ENCODE results near the gene DGKA. TPM values are rescaled to one million over a fixed set of nuclear protein-coding genes. Genes with fewer than 3 reads are reported as not detected.
"Not testable (repeated sequence)": the region's sequence is repeated elsewhere in the genome, so short reads cannot be mapped to it uniquely, and the experiment has no call there.

DGKA gene
- total RNA-seq, 4 donors from 2014 or later: 24.0 to 183 (median 55.1) TPM

DNA sequence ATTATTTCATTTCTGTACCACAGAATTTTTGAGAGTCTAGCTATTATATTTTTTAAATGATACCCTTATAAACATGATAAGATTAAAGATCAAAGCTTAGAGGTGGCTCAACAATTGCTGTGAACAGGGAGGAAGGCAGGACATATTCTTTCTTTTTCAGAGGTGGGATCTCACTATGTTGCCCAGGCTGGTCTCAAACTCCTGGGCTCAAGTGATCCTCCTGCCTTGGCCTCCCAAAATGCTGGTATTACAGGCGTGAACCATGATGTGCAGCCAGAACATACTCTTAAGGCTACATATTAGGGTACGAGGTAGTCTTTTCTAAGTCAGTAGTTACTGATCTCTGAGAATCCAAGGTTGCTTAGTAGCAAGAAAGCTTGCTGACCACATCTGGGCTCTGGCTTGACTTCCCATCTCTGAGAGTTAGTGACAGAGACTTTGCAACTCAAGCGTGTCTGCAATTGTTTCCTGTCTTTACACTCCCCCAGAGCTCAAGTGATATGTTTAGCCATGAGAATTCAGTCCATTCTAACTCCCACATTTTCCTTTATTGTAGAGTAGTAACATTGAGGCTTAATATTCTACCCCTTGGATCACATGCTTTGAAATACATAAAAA is 51.5 kb downstream of the DGKA start:
- no peak for TF ChIP-seq POLR2A (IDR thresholded peaks at IDR 0.05)
- TF ChIP-seq, protein P1, sequence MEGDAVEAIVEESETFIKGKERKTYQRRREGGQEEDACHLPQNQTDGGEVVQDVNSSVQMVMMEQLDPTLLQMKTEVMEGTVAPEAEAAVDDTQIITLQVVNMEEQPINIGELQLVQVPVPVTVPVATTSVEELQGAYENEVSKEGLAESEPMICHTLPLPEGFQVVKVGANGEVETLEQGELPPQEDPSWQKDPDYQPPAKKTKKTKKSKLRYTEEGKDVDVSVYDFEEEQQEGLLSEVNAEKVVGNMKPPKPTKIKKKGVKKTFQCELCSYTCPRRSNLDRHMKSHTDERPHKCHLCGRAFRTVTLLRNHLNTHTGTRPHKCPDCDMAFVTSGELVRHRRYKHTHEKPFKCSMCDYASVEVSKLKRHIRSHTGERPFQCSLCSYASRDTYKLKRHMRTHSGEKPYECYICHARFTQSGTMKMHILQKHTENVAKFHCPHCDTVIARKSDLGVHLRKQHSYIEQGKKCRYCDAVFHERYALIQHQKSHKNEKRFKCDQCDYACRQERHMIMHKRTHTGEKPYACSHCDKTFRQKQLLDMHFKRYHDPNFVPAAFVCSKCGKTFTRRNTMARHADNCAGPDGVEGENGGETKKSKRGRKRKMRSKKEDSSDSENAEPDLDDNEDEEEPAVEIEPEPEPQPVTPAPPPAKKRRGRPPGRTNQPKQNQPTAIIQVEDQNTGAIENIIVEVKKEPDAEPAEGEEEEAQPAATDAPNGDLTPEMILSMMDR (IDR thresholded peaks at IDR 0.05): no peak

DNA sequence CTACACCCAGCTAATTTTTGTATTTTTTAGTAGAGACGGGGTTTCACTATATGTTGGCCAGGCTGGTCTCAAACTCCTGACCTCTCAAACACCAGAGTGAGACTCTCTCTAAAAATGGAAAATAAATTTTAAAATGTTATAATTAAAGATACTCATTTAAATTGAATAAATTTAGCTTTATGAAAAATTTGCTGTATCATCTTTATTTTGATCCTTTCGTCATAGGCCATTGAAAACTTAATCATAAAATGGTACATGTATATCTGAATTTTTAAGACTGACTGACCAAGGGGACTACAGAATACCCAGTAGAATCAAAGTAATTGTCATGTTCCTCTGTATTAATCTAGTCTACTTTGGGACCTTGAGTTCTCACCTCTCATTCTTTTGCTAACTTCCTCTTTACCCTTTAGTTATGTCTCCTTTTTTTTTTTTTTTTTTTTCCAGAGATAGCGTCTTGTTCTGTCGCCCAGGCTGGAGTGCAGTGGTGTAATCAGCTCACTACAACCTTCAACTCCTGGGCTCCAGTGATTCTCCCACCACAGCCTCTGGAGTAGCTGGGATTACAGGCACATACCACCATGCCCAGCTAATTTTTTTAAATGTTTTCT is 52.4 kb downstream of the DGKA start:
- no peak overlapping the region for H3K27ac ChIP-seq
- intact Hi-C loops (cut with DNase I; ENCODE audit: low total_unique reads): no loop called here
- no peaks in the 10 kb centered on the region for H3K36me3 ChIP-seq

More for the DNA sequence above, 51.5 kb downstream of the DGKA start:
- H3K4me1 ChIP-seq: no peaks in the 10 kb centered on the region
- no peaks in the 10 kb centered on the region for H3K36me3 ChIP-seq
- H3K4me3 ChIP-seq: no peak overlapping the region
- H3K27ac ChIP-seq: no peak overlapping the region
- no peak for DNase-seq
- no peaks in the 10 kb centered on the region for H3K9me3 ChIP-seq
- no peaks in the 10 kb centered on the region for H3K27me3 ChIP-seq
- intact Hi-C loops (cut with DNase I; ENCODE audit: low total_unique reads): no loop called here

DNA sequence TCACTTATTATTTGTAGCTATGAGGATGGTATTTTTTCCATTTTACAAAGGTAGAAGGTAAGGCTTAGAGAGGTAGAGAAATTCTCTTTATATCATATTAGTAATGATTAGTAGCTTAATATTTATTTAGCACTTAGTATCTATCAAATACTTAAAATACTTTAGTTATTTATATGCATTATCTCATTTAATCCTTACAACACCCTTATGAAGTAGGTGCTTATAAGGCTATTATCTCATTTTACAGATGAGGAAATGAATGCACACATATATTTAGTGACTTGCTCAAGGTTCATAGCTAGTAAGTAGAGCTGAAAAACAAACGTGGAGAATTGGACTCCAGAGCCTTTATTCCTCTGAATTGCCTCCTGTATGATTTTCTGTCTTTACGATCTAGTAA is 53.9 kb downstream of the DGKA start:
- Histone ChIP-seq H3K9me3 (no peaks in the 10 kb centered on the region), H3K27ac (no peak overlapping the region), H3K36me3 (no peaks in the 10 kb centered on the region), H3K4me3 (no peak overlapping the region), H3K4me1 (no peaks in the 10 kb centered on the region), H3K27me3 (no peaks in the 10 kb centered on the region)
- intact Hi-C loops (cut with DNase I; ENCODE audit: low total_unique reads): no loop called here
- DNase-seq: no peak
- TF ChIP-seq POLR2A (IDR thresholded peaks at IDR 0.05): no peak
- TF ChIP-seq, protein P1 (IDR thresholded peaks at IDR 0.05): no peak

More for the DNA sequence above, 52.4 kb downstream of the DGKA start:
- DNase-seq: no peak
- TF ChIP-seq, protein P1 (IDR thresholded peaks at IDR 0.05): no peak
- TF ChIP-seq POLR2A (IDR thresholded peaks at IDR 0.05): no peak
- Histone ChIP-seq H3K9me3 (no peaks in the 10 kb centered on the region), H3K27me3 (no peaks in the 10 kb centered on the region), H3K4me3 (no peak overlapping the region), H3K4me1 (no peaks in the 10 kb centered on the region)

DNA sequence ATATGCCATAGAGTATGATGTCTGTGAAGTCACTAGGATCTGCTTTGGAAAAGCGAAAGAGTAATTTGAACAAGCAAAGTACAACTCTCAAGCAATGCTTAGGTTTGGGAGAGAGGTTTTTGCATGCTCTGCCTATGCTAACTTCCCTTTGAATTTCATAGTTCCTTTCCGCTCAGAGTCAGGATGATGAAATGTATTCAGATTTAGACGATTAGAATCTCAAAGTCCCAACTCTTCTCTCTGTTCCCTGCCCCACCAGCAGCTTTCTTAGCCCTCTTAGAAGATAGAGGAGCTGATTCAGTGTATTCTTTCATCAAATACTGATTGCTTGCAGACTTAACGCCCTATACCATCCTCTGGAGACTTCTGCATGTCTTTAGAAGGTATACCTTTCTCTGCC is 54.4 kb downstream of the DGKA start:
- no peaks in the 10 kb centered on the region for H3K4me1 ChIP-seq
- H3K9me3 ChIP-seq: no peaks in the 10 kb centered on the region
- H3K27ac ChIP-seq: no peak overlapping the region
- H3K4me3 ChIP-seq: no peak overlapping the region
- TF ChIP-seq, protein P1 (IDR thresholded peaks at IDR 0.05): no peak
- TF ChIP-seq POLR2A (IDR thresholded peaks at IDR 0.05): no peak
- H3K27me3 ChIP-seq: no peaks in the 10 kb centered on the region
- intact Hi-C loops (cut with DNase I; ENCODE audit: low total_unique reads): no loop called here
- no peak for DNase-seq
- no peaks in the 10 kb centered on the region for H3K36me3 ChIP-seq

DNA sequence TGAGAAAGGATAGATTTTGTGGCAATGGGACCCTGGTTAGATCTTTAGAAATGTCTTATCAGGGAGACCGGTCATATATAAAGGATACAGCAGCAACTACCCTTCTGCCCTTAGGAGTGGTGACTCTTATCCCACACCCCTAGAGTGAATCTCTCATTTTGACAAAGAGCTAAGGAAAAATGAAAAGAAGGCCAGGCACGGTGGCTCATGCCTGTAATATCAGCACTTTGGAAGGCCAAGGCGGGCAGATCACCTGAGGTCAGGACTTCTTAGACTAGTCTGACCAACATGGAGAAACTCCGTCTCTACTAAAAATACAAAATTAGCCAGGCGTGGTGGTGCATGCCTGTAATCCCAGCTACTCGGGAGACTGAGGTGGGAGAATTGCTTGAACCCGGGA is 55.0 kb downstream of the DGKA start:
- H3K36me3 ChIP-seq; H3K4me1 ChIP-seq; H3K27ac ChIP-seq; intact Hi-C loops (cut with DNase I; ENCODE audit: low total_unique reads); DNase-seq; H3K27me3 ChIP-seq; H3K4me3 ChIP-seq; H3K9me3 ChIP-seq: not testable (repeated sequence)
